Upper lobe of left lung (tissue), 6 donors: ENCODE results near the gene PPFIA4. TPM values are rescaled to one million over a fixed set of nuclear protein-coding genes. Genes with fewer than 3 reads are reported as not detected.

Experiments used
- ATAC-seq, 2 donors: fragments of 200-7000 bp; cut with Tn5 transposase; one replicate each; pipeline ENCODE4 v1.9.1; 2022; ENCODE audit warnings: mild to moderate bottlenecking in 2 of 2, moderate library complexity in 2 of 2; ENCODE audit not compliant: low FRiP score in 2 of 2
- DNase-seq, 2 donors: peaks; one replicate each; pipeline ENCODE4 v3.0.0-alpha.2; 2019 to 2020
- H3K27ac ChIP-seq, 4 donors: fragments of 200-600 bp; sonication (generic); one replicate each; pipeline ENCODE4 v1.5.1; 2016 to 2019
- H3K27me3 ChIP-seq, 4 donors: fragments of 200-600 bp; sonication (generic); one replicate each; pipeline ENCODE4 v1.5.1; 2017 to 2019
- H3K36me3 ChIP-seq, 4 donors: fragments of 200-600 bp; sonication (generic); one replicate each; pipeline ENCODE4 v1.5.1; 2016 to 2019
- H3K4me1 ChIP-seq, 4 donors: fragments of 200-600 bp; sonication (generic); one replicate each; pipeline ENCODE4 v1.5.1; 2018 to 2019
- H3K4me3 ChIP-seq, 4 donors: fragments of 200-600 bp; sonication (generic); one replicate each; pipeline ENCODE4 v1.5.1; 2017 to 2019; ENCODE audit warnings: mild to moderate bottlenecking in 2 of 4, moderate library complexity in 1 of 4
- H3K9me3 ChIP-seq, 4 donors: fragments of 200-600 bp; sonication (generic); one replicate each; pipeline ENCODE4 v1.5.1; 2018 to 2019
- CTCF ChIP-seq, 6 experiments: fragments of 450-650 bp in 4 of 6; fragments of 200-600 bp in 2 of 6; sonication (generic) in 2 of 6; IDR thresholded peaks; one replicate each; pipeline ENCODE4 v1.5.1; 2016 to 2019; ENCODE audit warnings: antibody characterized with exemption in 6 of 6
- EP300 ChIP-seq, 4 donors: sonication (generic); formaldehyde crosslinking; IDR thresholded peaks; one replicate each; pipeline ENCODE4 v1.5.1; 2017; ENCODE audit warnings: antibody characterized with exemption in 4 of 4, control low read depth in 2 of 4
- POLR2A ChIP-seq, 4 donors: fragments of 450-650 bp; IDR thresholded peaks; one replicate each; pipeline ENCODE4 v1.5.1; 2016 to 2017; ENCODE audit warnings: antibody characterized with exemption in 4 of 4, mild to moderate bottlenecking in 2 of 4
- POLR2AphosphoS5 ChIP-seq, 2 donors: sonication (generic); formaldehyde crosslinking; IDR thresholded peaks; one replicate each; pipeline ENCODE4 v1.5.1; 2017; ENCODE audit warnings: antibody characterized with exemption in 2 of 2
- WGBS, 2 donors: methylation state at CpG; one replicate each; pipeline ENCODE4 v1.1.5; 2017 to 2018; 5-methylcytosine and 5-hydroxymethylcytosine counted together
- total RNA-seq, 6 donors: library from RNA; depleted of rRNA in 4 of 6; stranded (reverse); fragments of >200 nt in 4 of 6; gene quantifications; one replicate each; pipeline versions ENCODE4 v1.1.0 to v1.2.1, GENCODE V29; 2016 to 2021
- donor health status: DM: no; HTN: no; CAD: no; lungs with moderate emphysema.
- donor health status: DM: no; HTN: yes; CAD: no; lungs with severe emphysema.

The PPFIA4 gene
- total RNA-seq, 6 donors from 2014 or later = 0.63 to 9.7 (median 1.6) TPM

GRCh38 chr1:203039609-203040512 is 13.6 kb downstream of the PPFIA4 start:
- Histone ChIP-seq H3K9me3 (no peaks in the 10 kb centered on the region), H3K36me3 (no peaks in the 10 kb centered on the region), H3K27me3 (no peaks in the 10 kb centered on the region), H3K27ac (no peak overlapping the region), H3K4me3 (no peak overlapping the region), H3K4me1 (no peaks in the 10 kb centered on the region)
- DNase-seq = no peak
- no peak for ATAC-seq
- 49 to 52% methylated on average over 11 of the region's 11 CpGs for WGBS, 2 donors
- TF ChIP-seq POLR2A (IDR thresholded peaks at IDR 0.05) (no peak), EP300 (IDR thresholded peaks at IDR 0.05) (no peak), POLR2AphosphoS5 (IDR thresholded peaks at IDR 0.05) (no peak), CTCF (IDR thresholded peaks at IDR 0.05) (peak in 2 of 6 experiments; percentile 3 to 5)

GRCh38 chr1:203040513-203041275 is 14.4 kb downstream of the PPFIA4 start:
- no peaks in the 10 kb centered on the region for H3K4me1 ChIP-seq
- TF ChIP-seq CTCF (IDR thresholded peaks at IDR 0.05) = no peak
- TF ChIP-seq POLR2AphosphoS5 (IDR thresholded peaks at IDR 0.05) = no peak
- TF ChIP-seq POLR2A (IDR thresholded peaks at IDR 0.05) = no peak
- no peak for TF ChIP-seq EP300 (IDR thresholded peaks at IDR 0.05)
- no peaks in the 10 kb centered on the region for H3K27me3 ChIP-seq
- H3K9me3 ChIP-seq = no peaks in the 10 kb centered on the region
- H3K36me3 ChIP-seq = no peaks in the 10 kb centered on the region
- ATAC-seq = no peak
- H3K4me3 ChIP-seq = no peak overlapping the region
- H3K27ac ChIP-seq = no peak overlapping the region
- no peak for DNase-seq
- WGBS, 2 donors = 53 to 62% methylated on average over 5 of the region's 5 CpGs

DNA sequence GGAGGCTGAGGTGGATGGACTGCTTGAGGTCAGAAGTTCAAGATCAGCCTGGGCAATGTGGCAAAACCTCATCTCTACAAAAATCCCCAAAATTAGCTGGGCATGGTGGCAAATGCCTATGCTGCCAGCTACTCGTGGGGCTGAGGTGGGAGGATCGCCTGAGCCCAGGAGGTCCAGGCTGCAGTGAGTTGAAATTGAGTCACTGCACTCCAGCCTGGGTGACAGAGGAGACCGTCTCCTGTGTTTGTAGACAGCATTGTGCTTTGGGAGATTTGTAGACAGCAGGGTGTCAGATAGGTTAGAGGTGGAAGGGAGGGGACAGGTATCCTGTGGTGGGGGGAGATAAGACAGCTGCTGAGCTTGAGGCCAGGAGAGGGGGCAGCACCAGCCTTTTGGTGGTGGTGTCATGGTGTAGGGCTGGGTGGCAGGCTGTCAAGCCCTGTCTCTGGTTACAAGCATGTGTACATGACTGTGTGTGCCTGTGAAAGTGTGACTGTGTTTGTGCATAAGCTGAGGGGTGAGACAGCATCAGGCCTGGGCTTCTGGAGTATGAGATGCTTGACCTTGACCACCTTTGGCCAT is 15.2 kb downstream of the PPFIA4 start:
- no peak for DNase-seq
- Histone ChIP-seq H3K9me3 (no peaks in the 10 kb centered on the region), H3K4me1 (no peaks in the 10 kb centered on the region), H3K36me3 (no peaks in the 10 kb centered on the region), H3K4me3 (no peak overlapping the region), H3K27me3 (no peaks in the 10 kb centered on the region), H3K27ac (no peak overlapping the region)
- no peak for ATAC-seq
- TF ChIP-seq POLR2AphosphoS5 (IDR thresholded peaks at IDR 0.05) (no peak), EP300 (IDR thresholded peaks at IDR 0.05) (no peak)
- 74 to 80% methylated on average over 3 of the region's 3 CpGs for WGBS, 2 donors

DNA sequence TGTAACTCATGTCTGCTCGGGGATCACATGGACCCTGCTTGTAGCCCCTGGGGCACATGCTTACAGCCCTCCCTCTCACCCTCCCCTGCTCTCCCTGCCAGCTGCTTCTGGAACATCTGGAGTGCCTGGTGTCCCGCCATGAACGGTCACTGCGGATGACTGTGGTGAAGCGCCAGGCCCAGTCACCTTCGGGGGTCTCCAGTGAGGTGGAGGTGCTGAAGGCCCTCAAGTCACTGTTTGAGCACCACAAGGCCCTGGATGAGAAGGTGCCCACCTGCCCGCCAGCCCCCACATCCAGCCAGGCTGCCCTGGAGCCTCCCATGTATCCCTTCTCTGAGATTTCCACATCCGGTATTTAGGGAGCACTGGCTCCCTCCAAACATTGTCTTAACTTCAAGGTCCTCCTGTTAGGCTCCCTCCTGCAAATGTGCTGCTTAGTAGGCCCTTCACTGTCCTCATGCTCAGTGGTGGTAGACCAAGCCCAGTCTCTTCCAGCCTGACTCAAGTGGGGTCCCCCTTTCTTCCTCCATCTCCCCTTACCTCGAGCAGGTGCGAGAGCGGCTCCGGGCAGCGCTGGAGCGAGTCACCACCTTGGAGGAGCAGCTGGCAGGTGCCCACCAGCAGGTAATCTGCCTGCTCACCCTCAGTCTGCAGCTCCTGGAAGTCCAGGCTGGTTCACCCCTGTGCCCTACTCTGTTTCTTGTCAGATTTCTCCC is 17.7 kb downstream of the PPFIA4 start:
- ATAC-seq (no peak), DNase-seq (no peak)
- no peak overlapping the region for H3K4me3 ChIP-seq
- TF ChIP-seq CTCF (IDR thresholded peaks at IDR 0.05) = no peak
- no peak for TF ChIP-seq EP300 (IDR thresholded peaks at IDR 0.05)
- TF ChIP-seq POLR2A (IDR thresholded peaks at IDR 0.05) = no peak
- TF ChIP-seq POLR2AphosphoS5 (IDR thresholded peaks at IDR 0.05) = no peak
- 96% methylated on average over 8 to 14 of the region's 14 CpGs for WGBS, 2 donors
- H3K4me1 ChIP-seq = no peaks in the 10 kb centered on the region
- H3K36me3 ChIP-seq = no peaks in the 10 kb centered on the region
- no peaks in the 10 kb centered on the region for H3K27me3 ChIP-seq
- no peaks in the 10 kb centered on the region for H3K9me3 ChIP-seq
- H3K27ac ChIP-seq = no peak overlapping the region
